ENCODE measurements around the gene C22orf39. TPM values are rescaled to one million over a fixed set of nuclear protein-coding genes. Genes with fewer than 3 reads are reported as not detected.
"Not testable (repeated sequence)": the region's sequence is repeated elsewhere in the genome, so short reads cannot be mapped to it uniquely, and the experiment has no call there.

C22orf39 gene
- total RNA-seq, 2 donors from 2014 or later = 21.6 to 21.8 TPM

GRCh38 chr22:19443544-19444211, 3.8 kb downstream of the C22orf39 start:
- intact Hi-C loops (cut with DNase I) = no loop called here
- H3K4me3 ChIP-seq = no peak overlapping the region
- no peak for DNase-seq
- TF ChIP-seq CTCF (IDR thresholded peaks at IDR 0.05) = no peak
- H3K4me1 ChIP-seq = peaks cover 12% of the 10 kb centered on the region
- no peaks in the 10 kb centered on the region for H3K36me3 ChIP-seq
- H3K27ac ChIP-seq = no peak overlapping the region
- no peaks in the 10 kb centered on the region for H3K27me3 ChIP-seq
- no peak overlapping the region for H3K9ac ChIP-seq (ENCODE audit: low read depth in 2 of 2, low read length in 2 of 2)
- H3K9me3 ChIP-seq = no peaks in the 10 kb centered on the region

GRCh38 chr22:19442166-19442565, 5.3 kb downstream of the C22orf39 start:
- no peak for DNase-seq
- Histone ChIP-seq H3K27ac (no peak overlapping the region), H3K36me3 (no peaks in the 10 kb centered on the region), H3K9ac (ENCODE audit: low read depth in 2 of 2, low read length in 2 of 2) (no peak overlapping the region), H3K27me3 (no peaks in the 10 kb centered on the region), H3K9me3 (no peaks in the 10 kb centered on the region), H3K4me3 (no peak overlapping the region), H3K4me1 (peaks cover 5% of the 10 kb centered on the region)
- no peak for TF ChIP-seq CTCF (IDR thresholded peaks at IDR 0.05)
- intact Hi-C loops (cut with DNase I) = no loop called here

- H3K27me3 ChIP-seq = no peaks in the 10 kb centered on the region
- no peak overlapping the region for H3K9ac ChIP-seq (ENCODE audit: low read depth in 2 of 2, low read length in 2 of 2)
- no peaks in the 10 kb centered on the region for H3K9me3 ChIP-seq
- H3K4me1 ChIP-seq = no peaks in the 10 kb centered on the region
- no peak overlapping the region for H3K27ac ChIP-seq
- H3K4me3 ChIP-seq = no peak overlapping the region
- H3K36me3 ChIP-seq = no peaks in the 10 kb centered on the region
- intact Hi-C loops (cut with DNase I) = no loop called here
- no peak for TF ChIP-seq CTCF (IDR thresholded peaks at IDR 0.05)
- DNase-seq = no peak
Measured at GRCh38 chr22:19440411-19441195, 6.9 kb downstream of the C22orf39 start.

- H3K36me3 ChIP-seq = no peaks in the 10 kb centered on the region
- no peak overlapping the region for H3K4me3 ChIP-seq
- H3K4me1 ChIP-seq = no peaks in the 10 kb centered on the region
- H3K9ac ChIP-seq (ENCODE audit: low read depth in 2 of 2, low read length in 2 of 2) = no peak overlapping the region
- no peak for TF ChIP-seq CTCF (IDR thresholded peaks at IDR 0.05)
- no peaks in the 10 kb centered on the region for H3K27me3 ChIP-seq
- no peaks in the 10 kb centered on the region for H3K9me3 ChIP-seq
- H3K27ac ChIP-seq = no peak overlapping the region
- no peak for DNase-seq
- intact Hi-C loops (cut with DNase I) = no loop called here
Measured at GRCh38 chr22:19438298-19438697, 9.2 kb downstream of the C22orf39 start.

GRCh38 chr22:19436444-19437161, 10.9 kb downstream of the C22orf39 start:
- H3K9ac ChIP-seq (ENCODE audit: low read depth in 2 of 2, low read length in 2 of 2); DNase-seq; H3K9me3 ChIP-seq; intact Hi-C loops (cut with DNase I); H3K4me1 ChIP-seq; H3K27ac ChIP-seq; H3K4me3 ChIP-seq; H3K27me3 ChIP-seq; H3K36me3 ChIP-seq: not testable (repeated sequence)
